Kidney epithelial cell (primary cell): Measurements from ENCODE around the gene PEX3. TPM values are rescaled to one million over a fixed set of nuclear protein-coding genes. Genes with fewer than 3 reads are reported as not detected.

Experiments
- DNase-seq: peaks from one replicate; pipeline ENCODE4 v3.0.0-alpha.2; 2010; ENCODE audit warnings: low read depth
- H3K27me3 ChIP-seq: 2 replicates; pipeline ENCODE4 v1.6.0; 2011; ENCODE audit warnings: low read length; ENCODE audit not compliant: control insufficient read depth, insufficient read depth
- H3K36me3 ChIP-seq: 2 replicates; pipeline ENCODE4 v1.5.1; 2011; ENCODE audit warnings: low read length; ENCODE audit not compliant: control insufficient read depth, insufficient read depth
- H3K4me3 ChIP-seq: 2 replicates; pipeline ENCODE4 v1.5.1; 2011; ENCODE audit warnings: low read depth, mild to moderate bottlenecking, control low read depth, low read length
- CTCF ChIP-seq: IDR thresholded peaks from 2 replicates; pipeline ENCODE4 v1.5.1; 2011; ENCODE audit warnings: mild to moderate bottlenecking, moderate library complexity, low read length, control low read depth, inconsistent platforms; ENCODE audit not compliant: insufficient read depth, poor library complexity, severe bottlenecking
- total RNA-seq: library from RNA; depleted of rRNA; stranded (reverse); fragments of >200 nt; gene quantifications from 2 replicates; pipeline ENCODE4 v1.2.3, GENCODE V29; 2015

Gene PEX3
- total RNA-seq, 1 donor from 2014 or later: 11.4 TPM

GRCh38 chr6:143513410-143513809 is 62.8 kb downstream of the PEX3 start:
- no peak for DNase-seq
- H3K4me3 ChIP-seq: no peak overlapping the region
- no peaks in the 10 kb centered on the region for H3K36me3 ChIP-seq
- no peaks in the 10 kb centered on the region for H3K27me3 ChIP-seq
- TF ChIP-seq CTCF: peak; percentile 30

- no peak overlapping the region for H3K4me3 ChIP-seq
- no peaks in the 10 kb centered on the region for H3K36me3 ChIP-seq
- TF ChIP-seq CTCF: no peak
- no peak for DNase-seq
- H3K27me3 ChIP-seq: no peaks in the 10 kb centered on the region
These were observed 64.6 kb downstream of the PEX3 start for GRCh38 chr6:143515061-143515760.

- Histone ChIP-seq H3K27me3 (no peaks in the 10 kb centered on the region), H3K4me3 (no peak overlapping the region), H3K36me3 (no peaks in the 10 kb centered on the region)
- no peak for DNase-seq
- no peak for TF ChIP-seq CTCF
These were observed 65.3 kb downstream of the PEX3 start for GRCh38 chr6:143515766-143516355.

GRCh38 chr6:143516690-143517446 is 66.3 kb downstream of the PEX3 start:
- Histone ChIP-seq H3K36me3 (no peaks in the 10 kb centered on the region), H3K4me3 (no peak overlapping the region), H3K27me3 (no peaks in the 10 kb centered on the region)
- TF ChIP-seq CTCF: no peak
- no peak for DNase-seq

- DNase-seq: no peak
- H3K27me3 ChIP-seq: no peaks in the 10 kb centered on the region
These were observed 66.8 kb downstream of the PEX3 start for GRCh38 chr6:143517447-143517773.

More at GRCh38 chr6:143517447-143517773, 66.8 kb downstream of the PEX3 start:
- H3K36me3 ChIP-seq: no peaks in the 10 kb centered on the region
- TF ChIP-seq CTCF: no peak
- no peak overlapping the region for H3K4me3 ChIP-seq
